ENCODE results near the gene PVALEF.

DNA sequence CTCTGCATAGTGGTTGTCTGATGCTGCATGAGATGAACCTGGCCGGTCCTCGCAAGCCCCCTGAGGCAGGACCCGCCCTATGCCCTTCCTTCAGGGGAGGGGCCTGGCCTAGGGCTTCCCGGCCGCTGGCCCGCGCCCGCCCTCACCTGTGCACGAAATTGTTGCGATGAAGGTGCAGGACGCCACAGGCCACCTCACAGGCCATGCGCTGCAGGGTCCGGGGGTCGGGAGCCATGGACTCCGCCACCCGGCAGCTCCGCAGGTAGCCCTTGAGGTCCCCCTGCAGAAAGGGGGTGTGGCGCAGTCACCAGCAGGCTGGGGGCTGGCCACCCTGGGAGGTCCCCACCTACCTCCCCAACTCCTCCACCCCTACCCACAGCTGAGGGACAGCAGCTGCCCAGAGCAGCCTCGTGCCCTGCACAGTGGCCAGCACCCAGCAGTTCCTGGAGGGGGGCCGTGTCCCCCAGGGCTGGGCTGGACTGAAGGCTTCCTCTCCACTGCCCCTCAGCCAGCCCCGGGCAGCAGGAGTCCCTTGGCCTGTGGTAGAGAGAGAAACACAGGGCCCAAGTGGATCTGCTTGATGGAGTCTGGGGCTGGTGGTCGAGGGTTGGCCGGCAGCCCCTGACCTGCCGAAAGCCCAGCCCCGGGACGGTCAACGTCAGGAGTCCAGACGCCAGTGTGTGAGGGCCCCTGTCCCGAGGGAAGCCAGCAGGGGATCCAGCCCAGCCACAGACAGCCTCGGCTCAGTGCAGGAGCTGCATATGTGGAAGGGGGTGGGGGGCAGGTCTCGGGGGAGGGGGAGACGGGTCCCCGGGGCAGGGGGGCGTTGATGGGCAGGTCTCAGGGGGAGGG, 38.8 kb upstream of the PVALEF start:
- TF ChIP-seq, protein P1, sequence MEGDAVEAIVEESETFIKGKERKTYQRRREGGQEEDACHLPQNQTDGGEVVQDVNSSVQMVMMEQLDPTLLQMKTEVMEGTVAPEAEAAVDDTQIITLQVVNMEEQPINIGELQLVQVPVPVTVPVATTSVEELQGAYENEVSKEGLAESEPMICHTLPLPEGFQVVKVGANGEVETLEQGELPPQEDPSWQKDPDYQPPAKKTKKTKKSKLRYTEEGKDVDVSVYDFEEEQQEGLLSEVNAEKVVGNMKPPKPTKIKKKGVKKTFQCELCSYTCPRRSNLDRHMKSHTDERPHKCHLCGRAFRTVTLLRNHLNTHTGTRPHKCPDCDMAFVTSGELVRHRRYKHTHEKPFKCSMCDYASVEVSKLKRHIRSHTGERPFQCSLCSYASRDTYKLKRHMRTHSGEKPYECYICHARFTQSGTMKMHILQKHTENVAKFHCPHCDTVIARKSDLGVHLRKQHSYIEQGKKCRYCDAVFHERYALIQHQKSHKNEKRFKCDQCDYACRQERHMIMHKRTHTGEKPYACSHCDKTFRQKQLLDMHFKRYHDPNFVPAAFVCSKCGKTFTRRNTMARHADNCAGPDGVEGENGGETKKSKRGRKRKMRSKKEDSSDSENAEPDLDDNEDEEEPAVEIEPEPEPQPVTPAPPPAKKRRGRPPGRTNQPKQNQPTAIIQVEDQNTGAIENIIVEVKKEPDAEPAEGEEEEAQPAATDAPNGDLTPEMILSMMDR (IDR thresholded peaks at IDR 0.05), result no peak
- TF ChIP-seq POLR2A (IDR thresholded peaks at IDR 0.05) (no peak), POLR2AphosphoS5 (IDR thresholded peaks at IDR 0.05) (no peak)

All from prostate gland (tissue), 2 donors.